WTC11 (cell line): ENCODE data around the gene PLEKHA6.

ENCODE experiments used
- JUN ChIP-seq: sonication (generic); formaldehyde crosslinking; IDR thresholded peaks from 2 replicates; pipeline ENCODE4 v1.8.0; 2023; ENCODE audit warnings: mild to moderate bottlenecking, missing genetic modification reagents
- NR3C1 ChIP-seq: sonication (generic); formaldehyde crosslinking; conservative IDR thresholded peaks from 2 replicates; pipeline ENCODE4 v1.8.1; 2023; ENCODE audit warnings: low read depth, mild to moderate bottlenecking, missing genetic modification reagents
- SMAD3 ChIP-seq: sonication (generic); formaldehyde crosslinking; IDR thresholded peaks from 2 replicates; pipeline ENCODE4 v1.8.0; 2022; ENCODE audit warnings: missing genetic modification reagents, mild to moderate bottlenecking, borderline replicate concordance
- SP1 ChIP-seq: sonication (generic); formaldehyde crosslinking; conservative IDR thresholded peaks from 2 replicates; pipeline ENCODE4 v1.8.1; 2022; ENCODE audit warnings: missing genetic modification reagents
- TF ChIP-seq, protein P1 (sequence below): fragments of 200-600 bp; IDR thresholded peaks from 2 replicates; pipeline ENCODE4 v1.8.0; 2022; ENCODE audit warnings: antibody characterized with exemption

DNA sequence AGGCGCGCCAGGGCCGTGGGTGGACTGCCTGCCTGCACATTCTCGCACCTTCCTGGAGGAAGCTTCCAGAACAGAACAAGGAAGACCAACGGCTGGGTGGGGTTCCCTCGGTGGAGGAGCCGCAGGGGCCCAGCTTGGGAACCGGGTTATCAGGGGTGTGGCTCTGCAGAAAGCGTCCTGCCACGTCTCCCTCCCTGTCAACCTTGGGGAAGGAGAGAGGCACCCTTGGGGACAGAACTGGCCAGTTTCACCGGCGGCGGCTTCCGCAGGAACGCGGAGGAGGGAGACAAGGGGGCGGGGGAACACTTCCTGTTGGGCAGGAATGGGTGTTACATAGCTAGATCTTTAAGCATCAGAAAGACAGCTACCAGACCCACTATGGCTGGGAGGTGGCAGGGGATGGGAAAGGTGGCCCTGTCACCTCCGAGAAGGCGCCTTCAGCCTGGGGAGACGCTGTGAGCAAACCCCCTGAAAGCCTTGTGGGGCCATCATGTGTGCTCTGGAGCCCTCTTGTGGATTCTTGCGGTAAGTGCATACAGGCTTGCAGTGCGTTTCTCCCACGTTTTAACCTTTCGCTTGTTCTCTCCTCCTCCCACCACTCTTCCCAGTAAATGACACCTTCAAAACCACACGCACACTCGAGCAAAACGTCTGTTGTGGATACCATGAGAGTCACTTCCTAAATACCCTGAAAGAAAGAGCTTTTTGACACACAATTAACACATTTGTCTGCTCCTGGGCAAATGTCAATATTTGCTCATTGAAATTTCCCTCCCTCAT is 3.8 kb upstream of the PLEKHA6 start:
- TF ChIP-seq SMAD3 (CRISPR knock-in tag) (no peak), NR3C1 (CRISPR knock-in tag) (no peak), JUN (CRISPR knock-in tag) (no peak), SP1 (no peak)
- TF ChIP-seq, protein P1, sequence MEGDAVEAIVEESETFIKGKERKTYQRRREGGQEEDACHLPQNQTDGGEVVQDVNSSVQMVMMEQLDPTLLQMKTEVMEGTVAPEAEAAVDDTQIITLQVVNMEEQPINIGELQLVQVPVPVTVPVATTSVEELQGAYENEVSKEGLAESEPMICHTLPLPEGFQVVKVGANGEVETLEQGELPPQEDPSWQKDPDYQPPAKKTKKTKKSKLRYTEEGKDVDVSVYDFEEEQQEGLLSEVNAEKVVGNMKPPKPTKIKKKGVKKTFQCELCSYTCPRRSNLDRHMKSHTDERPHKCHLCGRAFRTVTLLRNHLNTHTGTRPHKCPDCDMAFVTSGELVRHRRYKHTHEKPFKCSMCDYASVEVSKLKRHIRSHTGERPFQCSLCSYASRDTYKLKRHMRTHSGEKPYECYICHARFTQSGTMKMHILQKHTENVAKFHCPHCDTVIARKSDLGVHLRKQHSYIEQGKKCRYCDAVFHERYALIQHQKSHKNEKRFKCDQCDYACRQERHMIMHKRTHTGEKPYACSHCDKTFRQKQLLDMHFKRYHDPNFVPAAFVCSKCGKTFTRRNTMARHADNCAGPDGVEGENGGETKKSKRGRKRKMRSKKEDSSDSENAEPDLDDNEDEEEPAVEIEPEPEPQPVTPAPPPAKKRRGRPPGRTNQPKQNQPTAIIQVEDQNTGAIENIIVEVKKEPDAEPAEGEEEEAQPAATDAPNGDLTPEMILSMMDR: peak; percentile 98
